Astrocyte of the spinal cord (primary cell): ENCODE measurements around the gene CDH11.

Source experiments
- DNase-seq: peaks from one replicate; pipeline ENCODE4 v3.0.0; 2011; ENCODE audit warnings: low read depth, low spot score
- H3K4me3 ChIP-seq: 2 replicates; pipeline ENCODE4 v1.5.1; 2011; ENCODE audit warnings: low read depth, mild to moderate bottlenecking, low read length, moderate library complexity
- in situ Hi-C: cut with HindIII; loops from 2 replicates; pipeline ENCODE4 v1.10.0; 2017; ENCODE audit warnings: low sequenced_read_pairs
- TF ChIP-seq, protein P1 (sequence below): IDR thresholded peaks from 2 replicates; pipeline ENCODE4 v1.5.1; 2012; ENCODE audit warnings: low read depth, mild to moderate bottlenecking, low read length, inconsistent platforms

Gene CDH11

DNA sequence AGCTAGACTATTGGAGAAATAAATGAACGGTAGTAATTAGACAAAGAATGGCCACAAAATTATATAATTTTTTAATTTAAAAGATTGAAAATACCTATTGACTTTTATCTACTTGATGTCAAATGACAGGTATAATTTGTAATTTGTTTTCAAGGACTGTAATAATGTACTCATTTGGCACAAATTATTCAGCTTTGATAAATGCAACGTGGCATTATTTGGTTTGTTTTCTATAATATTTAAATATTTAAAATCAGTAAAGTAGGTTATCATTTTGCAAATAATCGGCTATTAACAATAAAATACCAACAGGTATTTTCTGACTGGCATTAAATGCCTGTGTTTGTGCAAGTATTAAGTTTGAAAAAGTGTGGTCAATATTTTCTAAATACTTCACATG is 60.6 kb downstream of the CDH11 start:
- H3K4me3 ChIP-seq = no peak overlapping the region
- in situ Hi-C loops = no loop called here
- DNase-seq = no peak
- TF ChIP-seq, protein P1, sequence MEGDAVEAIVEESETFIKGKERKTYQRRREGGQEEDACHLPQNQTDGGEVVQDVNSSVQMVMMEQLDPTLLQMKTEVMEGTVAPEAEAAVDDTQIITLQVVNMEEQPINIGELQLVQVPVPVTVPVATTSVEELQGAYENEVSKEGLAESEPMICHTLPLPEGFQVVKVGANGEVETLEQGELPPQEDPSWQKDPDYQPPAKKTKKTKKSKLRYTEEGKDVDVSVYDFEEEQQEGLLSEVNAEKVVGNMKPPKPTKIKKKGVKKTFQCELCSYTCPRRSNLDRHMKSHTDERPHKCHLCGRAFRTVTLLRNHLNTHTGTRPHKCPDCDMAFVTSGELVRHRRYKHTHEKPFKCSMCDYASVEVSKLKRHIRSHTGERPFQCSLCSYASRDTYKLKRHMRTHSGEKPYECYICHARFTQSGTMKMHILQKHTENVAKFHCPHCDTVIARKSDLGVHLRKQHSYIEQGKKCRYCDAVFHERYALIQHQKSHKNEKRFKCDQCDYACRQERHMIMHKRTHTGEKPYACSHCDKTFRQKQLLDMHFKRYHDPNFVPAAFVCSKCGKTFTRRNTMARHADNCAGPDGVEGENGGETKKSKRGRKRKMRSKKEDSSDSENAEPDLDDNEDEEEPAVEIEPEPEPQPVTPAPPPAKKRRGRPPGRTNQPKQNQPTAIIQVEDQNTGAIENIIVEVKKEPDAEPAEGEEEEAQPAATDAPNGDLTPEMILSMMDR = no peak

DNA sequence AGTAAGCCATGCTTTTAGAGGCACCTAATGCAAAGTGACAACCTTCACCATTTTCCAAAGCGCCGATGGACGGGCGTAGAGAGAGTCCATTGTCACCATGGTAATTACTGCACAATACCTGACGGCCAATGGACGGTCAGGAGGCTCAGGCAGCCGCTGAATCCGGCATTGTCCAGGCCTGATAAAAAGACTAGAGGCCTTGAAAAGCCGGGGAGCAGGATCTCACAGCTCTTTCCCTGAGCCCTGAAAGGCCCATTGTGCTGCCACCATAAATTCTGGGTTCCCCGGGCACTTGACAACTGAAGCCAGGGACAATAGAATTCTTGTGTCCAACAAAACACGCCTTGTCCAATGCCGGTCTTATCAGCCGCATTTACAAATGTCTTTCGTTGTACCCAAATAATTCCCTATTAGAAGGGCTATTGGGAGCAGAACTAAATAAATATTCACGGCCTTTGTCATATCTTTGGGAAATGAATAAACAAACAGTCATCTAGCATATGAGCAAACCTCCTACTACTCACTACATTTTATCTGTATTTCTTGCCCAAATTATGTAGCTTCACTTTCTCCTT is 62.4 kb downstream of the CDH11 start:
- TF ChIP-seq, protein P1 = no peak
- H3K4me3 ChIP-seq = no peak overlapping the region
- in situ Hi-C loops = no loop called here
- DNase-seq = no peak

DNA sequence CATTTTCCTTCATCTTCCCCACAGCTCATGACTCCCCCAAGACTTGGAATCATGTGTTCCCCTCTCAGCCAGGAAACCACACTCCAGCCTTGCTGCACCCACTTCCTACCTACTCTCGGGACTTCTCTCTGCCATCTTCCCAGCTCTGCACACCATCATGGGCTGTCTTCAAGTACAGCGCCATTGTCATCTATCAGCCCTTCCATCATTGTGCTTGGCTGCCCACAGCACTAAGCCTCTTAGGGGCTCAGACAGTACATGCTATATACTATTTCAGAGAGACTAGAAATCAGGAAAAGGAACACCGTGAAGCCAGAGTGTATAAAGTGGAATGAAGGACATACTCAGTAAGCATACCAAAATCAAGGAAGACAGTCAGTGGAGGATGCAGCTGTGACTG is 64.7 kb downstream of the CDH11 start:
- in situ Hi-C loops = no loop called here
- H3K4me3 ChIP-seq = no peak overlapping the region
- no peak for DNase-seq
- TF ChIP-seq, protein P1 = no peak

DNA sequence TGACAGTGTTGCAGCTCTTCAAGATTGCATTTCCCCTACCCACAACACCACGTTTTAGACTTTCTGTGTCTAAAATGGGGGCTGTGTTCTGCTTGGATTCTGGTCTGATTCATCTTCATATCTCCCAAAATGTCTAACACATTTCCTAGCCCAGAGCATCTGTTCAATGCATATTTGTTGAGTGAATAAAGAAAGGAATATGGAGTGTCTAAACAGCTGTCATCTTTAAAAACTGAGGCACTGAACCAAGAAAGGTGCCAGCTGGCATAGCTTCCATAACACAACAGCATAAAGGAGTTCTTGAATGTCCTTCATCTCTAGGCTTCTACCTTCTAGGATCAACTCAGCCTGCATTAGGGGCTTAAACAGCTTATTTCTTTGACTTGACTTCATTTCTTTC is 67.4 kb downstream of the CDH11 start:
- TF ChIP-seq, protein P1 = no peak
- H3K4me3 ChIP-seq = no peak overlapping the region
- no peak for DNase-seq
- in situ Hi-C loops = no loop called here

DNA sequence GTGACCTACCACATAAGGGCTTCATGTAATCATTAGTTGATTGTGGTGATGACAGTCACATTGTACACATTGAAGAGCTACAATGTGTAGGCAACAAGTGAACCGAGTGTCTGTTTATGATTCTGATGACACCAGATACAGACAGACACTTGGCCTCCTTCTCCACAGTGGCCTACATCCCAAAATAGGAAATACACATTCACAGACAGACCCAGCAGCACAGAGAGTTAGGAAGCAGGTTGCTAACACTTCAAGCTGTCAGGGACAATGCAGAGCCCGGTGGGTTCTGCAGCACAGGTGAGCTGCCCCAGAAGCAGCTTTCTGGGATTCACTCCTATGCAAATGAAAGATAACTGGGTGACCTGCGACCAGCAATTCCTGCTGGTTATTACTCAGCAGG is 72.2 kb downstream of the CDH11 start:
- TF ChIP-seq, protein P1 = no peak
- in situ Hi-C loops = no loop called here
- DNase-seq = no peak
- no peak overlapping the region for H3K4me3 ChIP-seq

DNA sequence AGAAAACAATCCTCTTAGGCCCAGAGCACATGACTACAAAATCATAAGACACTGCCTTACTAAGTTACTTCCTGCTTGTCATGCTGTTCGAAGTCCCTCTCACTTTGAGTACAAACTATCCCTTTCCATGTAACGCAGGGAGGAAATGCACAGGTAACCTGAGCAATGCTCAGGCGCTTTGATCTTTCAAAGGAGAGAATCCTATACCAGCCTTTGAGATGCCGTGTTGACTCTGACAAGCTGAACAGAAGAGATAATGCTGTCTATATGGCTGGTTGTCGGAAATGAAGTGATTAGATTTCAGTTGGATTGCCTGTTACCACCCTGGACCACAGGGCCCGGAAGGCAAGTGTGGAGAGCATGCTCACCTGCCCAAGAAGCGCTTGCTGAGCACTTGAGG is 75.9 kb downstream of the CDH11 start:
- no peak for DNase-seq
- no peak overlapping the region for H3K4me3 ChIP-seq
- in situ Hi-C loops = no loop called here
- TF ChIP-seq, protein P1 = no peak

DNA sequence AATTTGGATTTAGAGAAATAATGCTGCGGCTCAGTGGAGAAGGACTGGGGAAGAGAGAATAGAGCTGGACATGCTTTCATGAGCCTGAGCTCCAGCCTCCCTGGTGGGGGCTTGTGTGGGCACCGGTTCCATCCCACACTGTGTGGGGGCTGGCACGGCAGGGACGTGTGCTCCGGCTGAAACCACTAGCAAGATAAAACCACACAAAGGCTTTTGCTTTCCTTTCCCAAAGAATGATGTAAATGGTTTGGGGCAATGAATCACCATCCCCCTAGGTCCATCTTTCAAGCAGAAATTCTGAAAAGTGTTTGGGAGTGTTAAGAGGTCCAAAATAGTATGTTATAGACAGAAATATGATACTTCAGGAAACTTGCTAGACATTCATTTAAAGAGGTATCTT is 77.0 kb downstream of the CDH11 start:
- no peak overlapping the region for H3K4me3 ChIP-seq
- in situ Hi-C loops = no loop called here
- peak; percentile 91 for DNase-seq
- TF ChIP-seq, protein P1 = no peak
